Subcutaneous abdominal adipose tissue (tissue), 5 donors: ENCODE results near the gene HOOK2.

Source experiments
- H3K27ac ChIP-seq: one replicate; pipeline ENCODE4 v1.7.0; 2013; ENCODE audit warnings: low read depth, mild to moderate bottlenecking, inconsistent platforms, low read length, moderate library complexity
- H3K27me3 ChIP-seq, 5 donors: one replicate each; pipeline ENCODE4 v1.7.0; 2013; ENCODE audit warnings: low read length in 5 of 5, inconsistent platforms in 1 of 5; ENCODE audit not compliant: control insufficient read depth in 5 of 5, insufficient read depth in 4 of 5
- H3K36me3 ChIP-seq, 5 donors: one replicate each; pipeline ENCODE4 v1.7.0; 2013; ENCODE audit warnings: low read length in 5 of 5; ENCODE audit not compliant: control insufficient read depth in 5 of 5, insufficient read depth in 5 of 5
- H3K4me1 ChIP-seq, 5 donors: one replicate each; pipeline ENCODE4 v1.7.0; 2013; ENCODE audit warnings: low read length in 5 of 5, mild to moderate bottlenecking in 3 of 5, moderate library complexity in 1 of 5; ENCODE audit not compliant: control insufficient read depth in 5 of 5, insufficient read depth in 5 of 5
- H3K4me3 ChIP-seq, 5 donors: one replicate each; pipeline ENCODE4 v1.7.0; 2013; ENCODE audit warnings: low read length in 5 of 5, low read depth in 1 of 5
- H3K9ac ChIP-seq, 5 donors: one replicate each; pipeline ENCODE4 v1.7.0; 2013; ENCODE audit warnings: low read length in 5 of 5, mild to moderate bottlenecking in 4 of 5, moderate library complexity in 3 of 5
- H3K9me3 ChIP-seq, 5 donors: one replicate each; pipeline ENCODE4 v1.7.0; 2013; ENCODE audit warnings: low read length in 5 of 5; ENCODE audit not compliant: control insufficient read depth in 5 of 5
- donor health status: healthy.
- donor health status: healthy.
- donor health status: healthy.
- donor health status: healthy.
- donor health status: healthy.

Gene HOOK2

GRCh38 chr19:12757544-12758274 lies 17.6 kb downstream of the HOOK2 start:
- Histone ChIP-seq H3K9me3 (no peaks in the 10 kb centered on the region), H3K9ac (peak overlapping the region in 4 of 5 donors; percentile 11 to 60 (median 56)), H3K27me3 (peaks cover 0 to 3% (median 0%) of the 10 kb centered on the region in 5 donors), H3K27ac (no peak overlapping the region), H3K4me3 (peak overlapping the region in 4 of 5 donors; percentile 11 to 60 (median 41)), H3K36me3 (peaks cover 0 to 5% (median 0%) of the 10 kb centered on the region in 5 donors), H3K4me1 (peaks cover 0 to 31% (median 17%) of the 10 kb centered on the region in 5 donors)

DNA sequence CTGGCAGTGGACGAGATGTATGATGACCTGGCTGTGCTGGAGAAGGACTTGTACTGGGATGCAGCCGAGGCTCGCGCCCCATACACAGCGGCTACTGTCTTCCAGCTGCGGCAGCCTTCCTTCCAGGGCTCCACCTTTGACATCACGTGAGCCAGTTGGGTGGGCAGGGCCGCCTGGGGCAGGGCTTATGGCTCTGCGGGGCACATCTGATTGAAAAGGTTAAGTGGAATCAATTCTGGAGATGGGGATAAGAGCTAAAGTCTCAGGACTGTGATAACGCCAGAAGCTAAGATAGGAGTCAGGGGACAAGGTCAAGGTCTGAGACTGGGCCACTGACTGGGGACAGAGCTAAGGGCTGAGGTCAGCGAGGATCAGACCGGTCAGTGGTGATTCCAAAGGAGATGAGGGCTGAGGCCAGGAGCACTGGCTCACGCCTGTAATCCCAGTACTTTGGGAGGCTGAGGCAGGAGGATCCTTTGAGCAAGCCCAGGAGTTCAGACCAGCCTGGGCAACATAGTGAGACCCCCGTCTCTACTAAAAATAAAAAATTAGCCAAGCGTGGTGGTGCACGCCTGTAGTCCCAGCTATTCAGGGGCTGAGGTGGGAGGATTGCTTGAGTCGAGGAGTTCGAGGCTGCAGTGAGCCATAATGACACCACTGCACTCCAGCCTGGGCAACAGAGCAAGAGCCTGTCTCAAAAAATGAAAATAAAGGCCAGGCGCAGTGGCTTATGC lies 19.0 kb downstream of the HOOK2 start:
- Histone ChIP-seq H3K9ac (no peak overlapping the region), H3K27ac (no peak overlapping the region), H3K36me3 (no peaks in the 10 kb centered on the region), H3K4me1 (peaks cover 0 to 20% (median 7%) of the 10 kb centered on the region in 5 donors), H3K4me3 (no peak overlapping the region), H3K27me3 (peaks cover 1 to 13% (median 12%) of the 10 kb centered on the region in 5 donors), H3K9me3 (no peaks in the 10 kb centered on the region)

- peaks cover 0 to 14% (median 7%) of the 10 kb centered on the region in 5 donors for H3K4me1 ChIP-seq
- no peak overlapping the region for H3K9ac ChIP-seq
- peaks cover 10 to 28% (median 24%) of the 10 kb centered on the region in 5 donors for H3K27me3 ChIP-seq
Observed at GRCh38 chr19:12754465-12755196, 20.7 kb downstream of the HOOK2 start.

GRCh38 chr19:12752056-12752781 lies 23.1 kb downstream of the HOOK2 start:
- Histone ChIP-seq H3K4me1 (peaks cover 0 to 4% (median under 1%) of the 10 kb centered on the region in 5 donors), H3K9me3 (peaks cover 0 to 7% (median 3%) of the 10 kb centered on the region in 5 donors), H3K36me3 (peaks cover 0 to 12% (median 11%) of the 10 kb centered on the region in 5 donors), H3K27me3 (peaks cover 10 to 28% (median 24%) of the 10 kb centered on the region in 5 donors), H3K9ac (no peak overlapping the region), H3K4me3 (no peak overlapping the region), H3K27ac (no peak overlapping the region)

More at GRCh38 chr19:12754465-12755196, 20.7 kb downstream of the HOOK2 start:
- H3K4me3 ChIP-seq: no peak overlapping the region
- H3K27ac ChIP-seq: no peak overlapping the region
- no peaks in the 10 kb centered on the region for H3K9me3 ChIP-seq
- no peaks in the 10 kb centered on the region for H3K36me3 ChIP-seq

GRCh38 chr19:12751635-12752034 lies 23.7 kb downstream of the HOOK2 start, which contains the start of gene BEST2:
TSS of gene BEST2 (plus strand) at chr19:12751791. CDS start at chr19:12752593, 802 bp downstream.
- H3K27ac ChIP-seq: no peak within 1 kb of the TSS
- H3K9me3 ChIP-seq: peaks cover 0 to 8% (median 3%) of the 10 kb centered on the region in 5 donors
- H3K27me3 ChIP-seq: peaks cover 10 to 28% (median 24%) of the 10 kb centered on the region in 5 donors
- H3K36me3 ChIP-seq: peaks cover 0 to 18% (median 15%) of the 10 kb centered on the region in 5 donors
- H3K9ac ChIP-seq: no peak within 1 kb of the TSS
- H3K4me1 ChIP-seq: no peaks in the 10 kb centered on the region
- H3K4me3 ChIP-seq: no peak within 1 kb of the TSS

GRCh38 chr19:12750851-12751250 lies 24.5 kb downstream of the HOOK2 start:
- Histone ChIP-seq H3K27ac (no peak overlapping the region), H3K4me1 (no peaks in the 10 kb centered on the region), H3K36me3 (peaks cover 0 to 25% (median 21%) of the 10 kb centered on the region in 5 donors), H3K9ac (no peak overlapping the region), H3K9me3 (peaks cover 0 to 8% (median 3%) of the 10 kb centered on the region in 5 donors), H3K27me3 (peaks cover 10 to 28% (median 24%) of the 10 kb centered on the region in 5 donors), H3K4me3 (no peak overlapping the region)

DNA sequence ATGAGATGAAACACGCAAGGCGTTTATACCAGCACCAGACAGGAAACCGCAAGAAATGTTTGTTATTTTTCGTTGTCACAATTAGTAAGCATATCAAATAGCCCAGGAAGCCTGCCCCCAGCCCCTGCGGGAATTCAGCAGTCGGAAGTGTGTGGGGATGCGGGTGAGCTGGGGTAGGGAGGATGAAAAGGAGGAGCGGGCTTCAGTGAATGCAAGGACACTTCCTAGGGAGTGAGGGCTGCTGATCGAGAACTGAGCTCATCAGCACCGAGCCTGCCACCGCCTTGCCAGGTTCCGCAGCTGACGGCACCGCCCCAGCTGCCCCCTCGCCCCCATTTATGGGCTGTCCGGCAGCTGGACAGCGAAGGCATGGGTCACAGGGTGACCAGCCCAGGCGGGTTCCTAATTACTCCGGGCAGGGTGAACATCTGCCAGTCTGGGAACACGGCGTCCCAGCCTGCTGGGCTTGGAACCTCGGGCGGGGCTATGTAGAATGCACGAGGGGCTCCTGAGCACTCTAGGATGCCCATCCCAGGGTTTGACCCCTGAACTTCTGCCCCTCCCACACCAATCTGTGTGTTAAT lies 25.3 kb downstream of the HOOK2 start:
- Histone ChIP-seq H3K9me3 (peaks cover 0 to 8% (median 3%) of the 10 kb centered on the region in 5 donors), H3K36me3 (peaks cover 0 to 33% (median 30%) of the 10 kb centered on the region in 5 donors), H3K4me1 (no peaks in the 10 kb centered on the region), H3K27me3 (peaks cover 10 to 28% (median 24%) of the 10 kb centered on the region in 5 donors), H3K27ac (no peak overlapping the region), H3K4me3 (no peak overlapping the region), H3K9ac (no peak overlapping the region)

- H3K9ac ChIP-seq: no peak overlapping the region
- no peak overlapping the region for H3K27ac ChIP-seq
- peaks cover 0 to 44% (median 37%) of the 10 kb centered on the region in 5 donors for H3K36me3 ChIP-seq
- H3K9me3 ChIP-seq: peaks cover 0 to 8% (median 3%) of the 10 kb centered on the region in 5 donors
- no peaks in the 10 kb centered on the region for H3K4me1 ChIP-seq
- H3K27me3 ChIP-seq: peaks cover 10 to 27% (median 21%) of the 10 kb centered on the region in 5 donors
- no peak overlapping the region for H3K4me3 ChIP-seq
Observed at GRCh38 chr19:12748489-12748888, 26.9 kb downstream of the HOOK2 start.
